Stomach (tissue), 4 donors: Measurements from ENCODE around the gene ZNF530.

ENCODE experiments used
- EP300 ChIP-seq: sonication (generic); formaldehyde crosslinking; IDR thresholded peaks from one replicate; pipeline ENCODE4 v1.6.1; 2017; ENCODE audit warnings: antibody characterized with exemption
- POLR2A ChIP-seq, 4 donors: fragments of 450-650 bp; IDR thresholded peaks; one replicate each; pipeline ENCODE4 v1.6.1; 2016; ENCODE audit warnings: antibody characterized with exemption in 4 of 4, control low read depth in 2 of 4, mild to moderate bottlenecking in 1 of 4, moderate library complexity in 1 of 4
- POLR2AphosphoS5 ChIP-seq, 3 donors: sonication (generic); formaldehyde crosslinking; IDR thresholded peaks; one replicate each; pipeline ENCODE4 v1.6.1; 2016; ENCODE audit warnings: antibody characterized with exemption in 3 of 3
- TF ChIP-seq, protein P1 (sequence below), 7 experiments: fragments of 450-650 bp in 4 of 7; fragments of 200-600 bp in 3 of 7; sonication (generic) in 3 of 7; IDR thresholded peaks; one replicate each; pipeline ENCODE4 v1.5.1; 2016 to 2019; ENCODE audit warnings: antibody characterized with exemption in 7 of 7, control low read depth in 2 of 7, mild to moderate bottlenecking in 1 of 7

DNA sequence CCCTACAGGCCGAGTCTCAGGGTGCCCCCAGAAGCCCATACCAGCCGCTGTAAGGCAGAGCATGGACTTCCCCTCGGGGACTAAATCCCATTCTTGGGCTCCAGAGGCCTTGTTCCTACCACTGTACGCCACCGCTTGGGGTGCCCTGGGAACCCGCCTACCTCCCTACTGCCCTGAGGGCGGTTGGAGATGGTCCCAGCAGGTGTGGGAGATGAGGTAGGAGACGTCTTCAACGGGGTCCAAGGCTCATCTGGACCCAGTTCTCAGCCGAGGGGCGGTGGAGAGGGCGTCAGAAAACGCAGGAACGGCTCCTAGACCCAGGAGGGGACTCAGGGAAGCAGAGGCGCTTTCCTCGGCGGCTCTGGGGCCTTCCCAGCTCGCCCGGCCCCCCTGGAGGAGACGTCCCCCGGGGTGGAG, 16.6 kb upstream of the ZNF530 start:
- TF ChIP-seq POLR2A (IDR thresholded peaks at IDR 0.05): no peak
- TF ChIP-seq, protein P1, sequence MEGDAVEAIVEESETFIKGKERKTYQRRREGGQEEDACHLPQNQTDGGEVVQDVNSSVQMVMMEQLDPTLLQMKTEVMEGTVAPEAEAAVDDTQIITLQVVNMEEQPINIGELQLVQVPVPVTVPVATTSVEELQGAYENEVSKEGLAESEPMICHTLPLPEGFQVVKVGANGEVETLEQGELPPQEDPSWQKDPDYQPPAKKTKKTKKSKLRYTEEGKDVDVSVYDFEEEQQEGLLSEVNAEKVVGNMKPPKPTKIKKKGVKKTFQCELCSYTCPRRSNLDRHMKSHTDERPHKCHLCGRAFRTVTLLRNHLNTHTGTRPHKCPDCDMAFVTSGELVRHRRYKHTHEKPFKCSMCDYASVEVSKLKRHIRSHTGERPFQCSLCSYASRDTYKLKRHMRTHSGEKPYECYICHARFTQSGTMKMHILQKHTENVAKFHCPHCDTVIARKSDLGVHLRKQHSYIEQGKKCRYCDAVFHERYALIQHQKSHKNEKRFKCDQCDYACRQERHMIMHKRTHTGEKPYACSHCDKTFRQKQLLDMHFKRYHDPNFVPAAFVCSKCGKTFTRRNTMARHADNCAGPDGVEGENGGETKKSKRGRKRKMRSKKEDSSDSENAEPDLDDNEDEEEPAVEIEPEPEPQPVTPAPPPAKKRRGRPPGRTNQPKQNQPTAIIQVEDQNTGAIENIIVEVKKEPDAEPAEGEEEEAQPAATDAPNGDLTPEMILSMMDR (IDR thresholded peaks at IDR 0.05): no peak
- TF ChIP-seq EP300: no peak
- no peak for TF ChIP-seq POLR2AphosphoS5 (IDR thresholded peaks at IDR 0.05)
